Measurements from ENCODE around the gene KLC1. TPM values are rescaled to one million over a fixed set of nuclear protein-coding genes. Genes with fewer than 3 reads are reported as not detected.

KLC1 gene
- total and polyA plus RNA-seq, 4 donors = 93.3 to 225 (median 139) TPM

- Histone ChIP-seq H3K27ac (ENCODE audit: low read depth in 1 of 2, low read length in 1 of 2) (no peak overlapping the region), H3K9ac (ENCODE audit: insufficient read depth in 1 of 2, low read length in 2 of 2) (no peak overlapping the region), H3K4me1 (ENCODE audit: control insufficient read depth in 5 of 5, insufficient read depth in 5 of 5, low read length in 5 of 5) (peaks cover 0 to 23% (median 6%) of the 10 kb centered on the region in 5 donors), H3K4me3 (no peak overlapping the region), H3K9me3 (ENCODE audit: control insufficient read depth in 4 of 4, insufficient read depth in 3 of 4, low read length in 3 of 4) (peaks cover 0 to 2% (median 0%) of the 10 kb centered on the region in 4 donors), H3K27me3 (ENCODE audit: control insufficient read depth in 3 of 3, insufficient read depth in 3 of 3, low read length in 2 of 3) (no peaks in the 10 kb centered on the region), H3K36me3 (ENCODE audit: control insufficient read depth in 4 of 4, insufficient read depth in 4 of 4, low read length in 4 of 4) (peaks cover 0 to 50% (median 17%) of the 10 kb centered on the region in 4 donors)
- no peak for ATAC-seq (ENCODE audit: insufficient read depth, low FRiP score)
- DNase-seq = peak; percentile 43 to 65 (median 62)
- TF ChIP-seq CTCF (IDR thresholded peaks at IDR 0.05; ENCODE audit: control extremely low read depth, extremely low read depth) = no peak
- WGBS, 2 donors = 67 to 88% methylated on average over 12 of the region's 12 CpGs
Observed at GRCh38 chr14:103728721-103729120, 99.7 kb downstream of the KLC1 start.

GRCh38 chr14:103729496-103730448 lies 100.8 kb downstream of the KLC1 start:
- peak overlapping the region in 1 of 2 donors; percentile 22 for H3K27ac ChIP-seq (ENCODE audit: low read depth in 1 of 2, low read length in 1 of 2)
- WGBS, 2 donors = 86 to 89% methylated on average over 24 of the region's 24 CpGs

GRCh38 chr14:103730490-103731035 lies 101.6 kb downstream of the KLC1 start:
- no peak for DNase-seq
- WGBS, 2 donors = 69 to 72% methylated on average over 15 of the region's 15 CpGs

More at GRCh38 chr14:103729496-103730448, 100.8 kb downstream of the KLC1 start:
- Histone ChIP-seq H3K9me3 (ENCODE audit: control insufficient read depth in 4 of 4, insufficient read depth in 3 of 4, low read length in 3 of 4) (peaks cover 0 to 2% (median 0%) of the 10 kb centered on the region in 4 donors), H3K9ac (ENCODE audit: insufficient read depth in 1 of 2, low read length in 2 of 2) (no peak overlapping the region), H3K36me3 (ENCODE audit: control insufficient read depth in 4 of 4, insufficient read depth in 4 of 4, low read length in 4 of 4) (peaks cover 0 to 60% (median 19%) of the 10 kb centered on the region in 4 donors), H3K27me3 (ENCODE audit: control insufficient read depth in 3 of 3, insufficient read depth in 3 of 3, low read length in 2 of 3) (no peaks in the 10 kb centered on the region), H3K4me1 (ENCODE audit: control insufficient read depth in 5 of 5, insufficient read depth in 5 of 5, low read length in 5 of 5) (peaks cover 0 to 23% (median 3%) of the 10 kb centered on the region in 5 donors), H3K4me3 (no peak overlapping the region)
- DNase-seq (no peak), ATAC-seq (ENCODE audit: insufficient read depth, low FRiP score) (no peak)
- no peak for TF ChIP-seq CTCF (IDR thresholded peaks at IDR 0.05; ENCODE audit: control extremely low read depth, extremely low read depth)

More at GRCh38 chr14:103730490-103731035, 101.6 kb downstream of the KLC1 start:
- H3K36me3 ChIP-seq (ENCODE audit: control insufficient read depth in 4 of 4, insufficient read depth in 4 of 4, low read length in 4 of 4) = peaks cover 0 to 60% (median 19%) of the 10 kb centered on the region in 4 donors
- H3K27ac ChIP-seq (ENCODE audit: low read depth in 1 of 2, low read length in 1 of 2) = peak overlapping the region in 1 of 2 donors; percentile 22
- no peak overlapping the region for H3K9ac ChIP-seq (ENCODE audit: insufficient read depth in 1 of 2, low read length in 2 of 2)
- no peaks in the 10 kb centered on the region for H3K27me3 ChIP-seq (ENCODE audit: control insufficient read depth in 3 of 3, insufficient read depth in 3 of 3, low read length in 2 of 3)
- ATAC-seq (ENCODE audit: insufficient read depth, low FRiP score) = no peak
- H3K4me3 ChIP-seq = no peak overlapping the region
- no peak for TF ChIP-seq CTCF (IDR thresholded peaks at IDR 0.05; ENCODE audit: control extremely low read depth, extremely low read depth)
- peaks cover 0 to 23% (median 3%) of the 10 kb centered on the region in 5 donors for H3K4me1 ChIP-seq (ENCODE audit: control insufficient read depth in 5 of 5, insufficient read depth in 5 of 5, low read length in 5 of 5)
- H3K9me3 ChIP-seq (ENCODE audit: control insufficient read depth in 4 of 4, insufficient read depth in 3 of 4, low read length in 3 of 4) = peaks cover 0 to 2% (median 0%) of the 10 kb centered on the region in 4 donors

All from lung (tissue), 12 donors.